Esophagus squamous epithelium (tissue), 5 donors: ENCODE results near the gene TNFAIP2. TPM values are rescaled to one million over a fixed set of nuclear protein-coding genes. Genes with fewer than 3 reads are reported as not detected.

Experiments
- DNase-seq: peaks from one replicate; lab custom pipeline; 2025; lab: John Stamatoyannopoulos, UW
- H3K27ac ChIP-seq, 4 donors: fragments of 200-600 bp; sonication (generic); one replicate each; pipeline ENCODE4 v1.5.1; 2016 to 2019; ENCODE audit warnings: mild to moderate bottlenecking in 1 of 4
- H3K27me3 ChIP-seq, 4 donors: fragments of 200-600 bp; sonication (generic); 1 replicate in 3 of 4; 2 replicates in 1 of 4; pipeline versions ENCODE4 v1.5.1 to v1.6.0; 2017 to 2021; ENCODE audit warnings: antibody characterized with exemption in 1 of 4
- H3K36me3 ChIP-seq, 3 donors: fragments of 200-600 bp; sonication (generic); one replicate each; pipeline ENCODE4 v1.5.1; 2016 to 2019
- H3K4me1 ChIP-seq, 3 donors: fragments of 200-600 bp; sonication (generic); one replicate each; pipeline ENCODE4 v1.5.1; 2017 to 2019
- H3K4me3 ChIP-seq, 4 donors: fragments of 200-600 bp; sonication (generic); 1 replicate in 3 of 4; 2 replicates in 1 of 4; pipeline ENCODE4 v1.5.1; 2016 to 2019; ENCODE audit warnings: mild to moderate bottlenecking in 2 of 4, moderate library complexity in 1 of 4
- H3K9me3 ChIP-seq, 3 donors: fragments of 200-600 bp; sonication (generic); one replicate each; pipeline ENCODE4 v1.5.1; 2016 to 2019
- CTCF ChIP-seq, 6 experiments: fragments of 450-650 bp in 4 of 6; fragments of 200-600 bp in 2 of 6; sonication (generic) in 2 of 6; IDR thresholded peaks; one replicate each; pipeline ENCODE4 v1.5.1; 2016 to 2019; ENCODE audit warnings: antibody characterized with exemption in 6 of 6, mild to moderate bottlenecking in 4 of 6, moderate library complexity in 4 of 6
- POLR2A ChIP-seq, 4 donors: fragments of 450-650 bp; IDR thresholded peaks; one replicate each; pipeline ENCODE4 v1.6.1; 2017; ENCODE audit warnings: antibody characterized with exemption in 4 of 4, mild to moderate bottlenecking in 4 of 4, moderate library complexity in 3 of 4
- WGBS, 2 donors: methylation state at CpG; one replicate each; pipeline ENCODE4 v1.1.5; 2018; 5-methylcytosine and 5-hydroxymethylcytosine counted together
- intact Hi-C: fragments of 100-400 bp; cut with DNase I; formaldehyde crosslinking; loops from one replicate; pipeline ENCODE4 v1.15.0; 2022
- total RNA-seq, 4 donors: library from RNA; depleted of rRNA; stranded (reverse); fragments of >200 nt; gene quantifications; one replicate each; pipeline ENCODE4 v1.1.0, GENCODE V29; 2016
- donor health status: DM: yes; HTN: yes; CAD: no.

TNFAIP2 gene
- total RNA-seq, 4 donors from 2014 or later: 36.6 to 163 (median 130) TPM

GRCh38 chr14:103136388-103137271 is 13.4 kb downstream of the TNFAIP2 start:
- Histone ChIP-seq H3K9me3 (no peaks in the 10 kb centered on the region), H3K36me3 (peaks cover 10 to 48% (median 16%) of the 10 kb centered on the region in 3 donors), H3K27me3 (peaks cover 0 to 16% (median 0%) of the 10 kb centered on the region in 4 donors), H3K4me3 (peak overlapping the region in 2 of 4 donors; percentile 2 to 27), H3K4me1 (peaks cover 37 to 72% (median 42%) of the 10 kb centered on the region in 3 donors), H3K27ac (peak overlapping the region; percentile 84 to 91 (median 90))
- DNase-seq: no peak
- intact Hi-C loops: no loop called here
- WGBS, 2 donors: 34 to 38% methylated on average over 18 to 20 of the region's 20 CpGs
- TF ChIP-seq POLR2A (IDR thresholded peaks at IDR 0.05) (peak in 1 of 4 donors; percentile 6), CTCF (IDR thresholded peaks at IDR 0.05) (no peak)

GRCh38 chr14:103137689-103138300 is 14.5 kb downstream of the TNFAIP2 start:
- WGBS, 2 donors: 80 to 84% methylated on average over 2 to 18 of the region's 22 CpGs
- no peak for DNase-seq
- Histone ChIP-seq H3K27ac (peak overlapping the region; percentile 71 to 91 (median 88)), H3K27me3 (peaks cover 0 to 28% (median 0%) of the 10 kb centered on the region in 4 donors), H3K9me3 (no peaks in the 10 kb centered on the region), H3K4me3 (no peak overlapping the region), H3K36me3 (peaks cover 8 to 36% (median 14%) of the 10 kb centered on the region in 3 donors), H3K4me1 (peaks cover 33 to 65% (median 35%) of the 10 kb centered on the region in 3 donors)
- TF ChIP-seq CTCF (IDR thresholded peaks at IDR 0.05) (no peak), POLR2A (IDR thresholded peaks at IDR 0.05) (no peak)
- intact Hi-C loops: no loop called here

GRCh38 chr14:103138301-103139131 is 15.3 kb downstream of the TNFAIP2 start:
- intact Hi-C loops: no loop called here
- H3K27ac ChIP-seq: peak overlapping the region; percentile 71 to 91 (median 88)
- TF ChIP-seq CTCF (IDR thresholded peaks at IDR 0.05) (no peak), POLR2A (IDR thresholded peaks at IDR 0.05) (no peak)
- peaks cover under 1 to 29% (median 6%) of the 10 kb centered on the region in 3 donors for H3K36me3 ChIP-seq
- H3K4me1 ChIP-seq: peaks cover 33 to 65% (median 35%) of the 10 kb centered on the region in 3 donors
- 0 to 51% methylated on average over 1 to 8 of the region's 66 CpGs for WGBS, 2 donors
- H3K27me3 ChIP-seq: peaks cover 0 to 35% (median 0%) of the 10 kb centered on the region in 4 donors
- H3K4me3 ChIP-seq: peak overlapping the region; percentile 11 to 33 (median 28)
- no peak for DNase-seq
- H3K9me3 ChIP-seq: no peaks in the 10 kb centered on the region

- peaks cover 0 to 20% (median 0%) of the 10 kb centered on the region in 3 donors for H3K36me3 ChIP-seq
- peak overlapping the region; percentile 11 to 33 (median 28) for H3K4me3 ChIP-seq
- 75 to 79% methylated on average over 19 to 23 of the region's 29 CpGs for WGBS, 2 donors
- H3K4me1 ChIP-seq: peaks cover 33 to 65% (median 35%) of the 10 kb centered on the region in 3 donors
- TF ChIP-seq CTCF (IDR thresholded peaks at IDR 0.05) (no peak), POLR2A (IDR thresholded peaks at IDR 0.05) (no peak)
- intact Hi-C loops: no loop called here
- H3K27me3 ChIP-seq: peaks cover 0 to 36% (median 0%) of the 10 kb centered on the region in 4 donors
- H3K27ac ChIP-seq: peak overlapping the region; percentile 71 to 91 (median 88)
- no peaks in the 10 kb centered on the region for H3K9me3 ChIP-seq
- DNase-seq: no peak
Measured at GRCh38 chr14:103139132-103140025, 16.1 kb downstream of the TNFAIP2 start.
